ENCODE results near the gene ATXN3. TPM values are rescaled to one million over a fixed set of nuclear protein-coding genes. Genes with fewer than 3 reads are reported as not detected.

ATXN3 gene
- total and polyA plus RNA-seq, 2 of the 13 experiments (the other 11 are each of a cell fraction or from before 2014, with no cell fraction given) = 14.9 to 17.3 TPM

GRCh38 chr14:92108345-92109254, 2.2 kb upstream of the ATXN3 start (continued):
- TF ChIP-seq, protein P1, sequence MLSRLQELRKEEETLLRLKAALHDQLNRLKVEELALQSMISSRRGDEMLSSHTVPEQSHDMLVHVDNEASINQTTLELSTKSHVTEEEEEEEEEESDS (CRISPR knock-in tag; IDR thresholded peaks at IDR 0.05; ENCODE audit: borderline replicate concordance) = 0 out of 2 replicates have a peak, but pooled peaks have one; percentile 30
- TF ChIP-seq FOXJ3 (CRISPR knock-in tag; IDR thresholded peaks at IDR 0.05; ENCODE audit: borderline replicate concordance) = no peak
- TF ChIP-seq ZNF75D (CRISPR knock-in tag; IDR thresholded peaks at IDR 0.05; ENCODE audit: borderline replicate concordance) = no peak
- TF ChIP-seq SNAPC2 (CRISPR knock-in tag; IDR thresholded peaks at IDR 0.05) = peak; percentile 76
- TF ChIP-seq SUZ12 (IDR thresholded peaks at IDR 0.05; ENCODE audit: low read depth, low read length) = no peak
- TF ChIP-seq KDM3A (CRISPR knock-in tag; IDR thresholded peaks at IDR 0.05; ENCODE audit: low read depth) = no peak
- no peak for TF ChIP-seq SKI (IDR thresholded peaks at IDR 0.05; ENCODE audit: partially characterized antibody)
- peak; percentile 85 for TF ChIP-seq ZNF460 (CRISPR knock-in tag; IDR thresholded peaks at IDR 0.05; ENCODE audit: borderline replicate concordance)
- TF ChIP-seq THAP7 (CRISPR knock-in tag; IDR thresholded peaks at IDR 0.05) = no peak
- peak; percentile 75; the same call in 1 of the 2 replicates for TF ChIP-seq ZMYM2 (CRISPR knock-in tag; IDR thresholded peaks at IDR 0.05)
- peak; percentile 28; the same call in 1 of the 3 replicates for TF ChIP-seq MXI1 (IDR thresholded peaks at IDR 0.05; ENCODE audit: borderline replicate concordance, low read depth, low read length)
- peak; percentile 28; the same call in 1 of the 2 replicates for TF ChIP-seq SAP130 (CRISPR knock-in tag; IDR thresholded peaks at IDR 0.05; ENCODE audit: low read depth)
- peak; percentile 62; the same call in 1 of the 2 replicates for TF ChIP-seq GTF2F1 (IDR thresholded peaks at IDR 0.05; ENCODE audit: low read length)
- peak; percentile 42; the same call in 1 of the 2 replicates for TF ChIP-seq ARID3A (IDR thresholded peaks at IDR 0.05; ENCODE audit: low read depth, low read length)

Data from HepG2 (cell line).